Type B pancreatic cell (in vitro differentiated cells): Measurements from ENCODE around the gene KLHL29. TPM values are rescaled to one million over a fixed set of nuclear protein-coding genes. Genes with fewer than 3 reads are reported as not detected.
A peak's percentile ranks its signal among the peaks of the same experiment; 100 is the strongest.

ENCODE experiments used
- DNase-seq: peaks from one replicate; pipeline ENCODE4 v3.0.0; 2021; ENCODE audit warnings: mixed read lengths; ENCODE audit not compliant: unreplicated experiment; ENCODE audit errors: extremely low spot score
- H3K27ac Mint-ChIP-seq: 2 replicates; pipeline ENCODE4 v1.8.0; 2021; ENCODE audit warnings: mild to moderate bottlenecking, mixed read lengths
- H3K27me3 Mint-ChIP-seq: 2 replicates; pipeline ENCODE4 v1.8.0; 2021; ENCODE audit warnings: mixed read lengths
- H3K36me3 Mint-ChIP-seq: 2 replicates; pipeline ENCODE4 v1.8.0; 2021; ENCODE audit warnings: mixed read lengths
- H3K4me1 Mint-ChIP-seq: one replicate; pipeline ENCODE4 v1.8.0; 2021; ENCODE audit warnings: mixed read lengths; ENCODE audit not compliant: unreplicated experiment
- H3K4me3 Mint-ChIP-seq: 2 replicates; pipeline ENCODE4 v1.8.0; 2021; ENCODE audit warnings: mild to moderate bottlenecking, mixed read lengths
- H3K9me3 Mint-ChIP-seq: 2 replicates; pipeline ENCODE4 v1.8.0; 2021; ENCODE audit warnings: mixed read lengths
- CTCF ChIP-seq: fragments of 200-600 bp; sonication (generic); conservative IDR thresholded peaks from 2 replicates; pipeline ENCODE4 v1.5.0; 2021; ENCODE audit warnings: antibody characterized with exemption, mild to moderate bottlenecking
- total RNA-seq: library from RNA; stranded (reverse); gene quantifications from 2 replicates; pipeline ENCODE4 v1.2.1, GENCODE V29; 2021; ENCODE audit warnings: low replicate concordance

Gene KLHL29
- total RNA-seq, 1 donor from 2014 or later: 24.1 TPM

GRCh38 chr2:23549051-23549450 is 164.1 kb downstream of the KLHL29 start:
- Mint-ChIP-seq H3K27me3 (no peaks in the 10 kb centered on the region), H3K4me1 (peaks cover 64% of the 10 kb centered on the region), H3K9me3 (no peaks in the 10 kb centered on the region), H3K36me3 (no peaks in the 10 kb centered on the region), H3K27ac (peak overlapping the region; percentile 72), H3K4me3 (peak overlapping the region; percentile 36)
- no peak for TF ChIP-seq CTCF
- DNase-seq: no peak

- no peak for DNase-seq
- Mint-ChIP-seq H3K4me1 (peaks cover 63% of the 10 kb centered on the region), H3K36me3 (no peaks in the 10 kb centered on the region), H3K4me3 (peak overlapping the region; percentile 18), H3K27me3 (no peaks in the 10 kb centered on the region), H3K27ac (peak overlapping the region; percentile 13), H3K9me3 (no peaks in the 10 kb centered on the region)
- TF ChIP-seq CTCF: no peak
These were observed 165.0 kb downstream of the KLHL29 start for GRCh38 chr2:23549821-23550530.

- DNase-seq: no peak
- Mint-ChIP-seq H3K27me3 (no peaks in the 10 kb centered on the region), H3K4me1 (peaks cover 60% of the 10 kb centered on the region), H3K36me3 (no peaks in the 10 kb centered on the region), H3K27ac (peak overlapping the region; percentile 13), H3K4me3 (no peak overlapping the region), H3K9me3 (no peaks in the 10 kb centered on the region)
- TF ChIP-seq CTCF: no peak
These were observed 165.6 kb downstream of the KLHL29 start for GRCh38 chr2:23550553-23550952.

- Mint-ChIP-seq H3K4me3 (no peak overlapping the region), H3K4me1 (peaks cover 54% of the 10 kb centered on the region), H3K9me3 (no peaks in the 10 kb centered on the region), H3K36me3 (no peaks in the 10 kb centered on the region), H3K27ac (no peak overlapping the region), H3K27me3 (no peaks in the 10 kb centered on the region)
- no peak for TF ChIP-seq CTCF
- DNase-seq: no peak
These were observed 166.9 kb downstream of the KLHL29 start for GRCh38 chr2:23551875-23552274.

GRCh38 chr2:23553561-23553960 is 168.6 kb downstream of the KLHL29 start:
- H3K27me3 Mint-ChIP-seq: no peaks in the 10 kb centered on the region
- H3K9me3 Mint-ChIP-seq: no peaks in the 10 kb centered on the region
- no peak overlapping the region for H3K27ac Mint-ChIP-seq
- DNase-seq: no peak
- H3K4me3 Mint-ChIP-seq: no peak overlapping the region
- H3K36me3 Mint-ChIP-seq: no peaks in the 10 kb centered on the region
- TF ChIP-seq CTCF: no peak
- peaks cover 38% of the 10 kb centered on the region for H3K4me1 Mint-ChIP-seq
